ENCODE data around the gene SETD2.

DNA sequence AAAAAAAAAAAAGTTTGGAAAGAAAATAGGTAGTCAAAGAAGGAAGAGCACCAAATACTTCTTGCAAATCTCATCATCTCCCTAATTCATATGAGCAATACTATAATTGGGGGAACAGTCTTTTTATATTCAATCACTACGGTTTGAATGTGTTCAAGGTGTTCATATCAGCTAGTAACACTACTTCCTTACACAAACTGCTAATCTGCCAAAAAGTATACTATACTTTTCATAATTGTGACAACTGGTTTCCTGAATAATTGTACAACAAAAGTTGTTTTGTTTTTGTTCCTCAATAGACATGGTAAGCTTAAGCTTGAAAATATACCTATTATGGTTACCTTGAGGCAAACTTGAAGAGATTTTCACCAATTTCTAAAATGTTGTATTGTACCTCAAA is 12.1 kb downstream of the SETD2 start:
- TF ChIP-seq GABPA (IDR thresholded peaks at IDR 0.05; ENCODE audit: borderline replicate concordance, insufficient read depth, low read length) (no peak), CHD2 (IDR thresholded peaks at IDR 0.05; ENCODE audit: low read length) (no peak), MAFK (IDR thresholded peaks at IDR 0.05; ENCODE audit: low read depth, low read length) (no peak), RAD21 (IDR thresholded peaks at IDR 0.05 in 1 of 2, conservative IDR thresholded peaks at IDR 0.05 in 1 of 2; ENCODE audit: low read depth in 2 of 2, low read length in 2 of 2) (no peak), ASH2L (IDR thresholded peaks at IDR 0.05; ENCODE audit: low read length) (no peak), KDM1A (IDR thresholded peaks at IDR 0.05; ENCODE audit: borderline replicate concordance, low read length) (no peak), TCF12 (IDR thresholded peaks at IDR 0.05; ENCODE audit: low read depth, low read length) (no peak), SIN3A (conservative IDR thresholded peaks at IDR 0.05 in 1 of 2, IDR thresholded peaks at IDR 0.05 in 1 of 2; ENCODE audit: low read depth in 1 of 2, low read length in 2 of 2) (no peak), TAF1 (IDR thresholded peaks at IDR 0.05; ENCODE audit: low read depth, low read length) (no peak), EGR1 (IDR thresholded peaks at IDR 0.05; ENCODE audit: borderline replicate concordance, low read depth, low read length) (no peak)
- TF ChIP-seq, protein P1, sequence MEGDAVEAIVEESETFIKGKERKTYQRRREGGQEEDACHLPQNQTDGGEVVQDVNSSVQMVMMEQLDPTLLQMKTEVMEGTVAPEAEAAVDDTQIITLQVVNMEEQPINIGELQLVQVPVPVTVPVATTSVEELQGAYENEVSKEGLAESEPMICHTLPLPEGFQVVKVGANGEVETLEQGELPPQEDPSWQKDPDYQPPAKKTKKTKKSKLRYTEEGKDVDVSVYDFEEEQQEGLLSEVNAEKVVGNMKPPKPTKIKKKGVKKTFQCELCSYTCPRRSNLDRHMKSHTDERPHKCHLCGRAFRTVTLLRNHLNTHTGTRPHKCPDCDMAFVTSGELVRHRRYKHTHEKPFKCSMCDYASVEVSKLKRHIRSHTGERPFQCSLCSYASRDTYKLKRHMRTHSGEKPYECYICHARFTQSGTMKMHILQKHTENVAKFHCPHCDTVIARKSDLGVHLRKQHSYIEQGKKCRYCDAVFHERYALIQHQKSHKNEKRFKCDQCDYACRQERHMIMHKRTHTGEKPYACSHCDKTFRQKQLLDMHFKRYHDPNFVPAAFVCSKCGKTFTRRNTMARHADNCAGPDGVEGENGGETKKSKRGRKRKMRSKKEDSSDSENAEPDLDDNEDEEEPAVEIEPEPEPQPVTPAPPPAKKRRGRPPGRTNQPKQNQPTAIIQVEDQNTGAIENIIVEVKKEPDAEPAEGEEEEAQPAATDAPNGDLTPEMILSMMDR (IDR thresholded peaks at IDR 0.05; ENCODE audit: control extremely low read depth in 1 of 3, insufficient read depth in 1 of 3, low read depth in 1 of 3, low read length in 3 of 3) = no peak
- TF ChIP-seq, protein P2, sequence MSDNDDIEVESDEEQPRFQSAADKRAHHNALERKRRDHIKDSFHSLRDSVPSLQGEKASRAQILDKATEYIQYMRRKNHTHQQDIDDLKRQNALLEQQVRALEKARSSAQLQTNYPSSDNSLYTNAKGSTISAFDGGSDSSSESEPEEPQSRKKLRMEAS (IDR thresholded peaks at IDR 0.05) = no peak

Data from H1 (cell line).